Measurements from ENCODE around the gene BBS7.

- no peak for TF ChIP-seq CTCF (IDR thresholded peaks at IDR 0.05; ENCODE audit: poor library complexity)
- TF ChIP-seq EZH2 (IDR thresholded peaks at IDR 0.05; ENCODE audit: borderline replicate concordance), result no peak
Observed at GRCh38 chr4:121788896-121789295, 81.4 kb downstream of the BBS7 start.

Measured in hepatocyte (in vitro differentiated cells).